HG02943 (cell line): Measurements from ENCODE around the gene ELK3.

Experiments used
- ATAC-seq: cut with Tn5 transposase; IDR thresholded peaks from one replicate; pipeline ENCODE4 v1.9.1; 2021; ENCODE audit warnings: mild to moderate bottlenecking, low read depth, moderate library complexity; ENCODE audit not compliant: unreplicated experiment

The ELK3 gene

DNA sequence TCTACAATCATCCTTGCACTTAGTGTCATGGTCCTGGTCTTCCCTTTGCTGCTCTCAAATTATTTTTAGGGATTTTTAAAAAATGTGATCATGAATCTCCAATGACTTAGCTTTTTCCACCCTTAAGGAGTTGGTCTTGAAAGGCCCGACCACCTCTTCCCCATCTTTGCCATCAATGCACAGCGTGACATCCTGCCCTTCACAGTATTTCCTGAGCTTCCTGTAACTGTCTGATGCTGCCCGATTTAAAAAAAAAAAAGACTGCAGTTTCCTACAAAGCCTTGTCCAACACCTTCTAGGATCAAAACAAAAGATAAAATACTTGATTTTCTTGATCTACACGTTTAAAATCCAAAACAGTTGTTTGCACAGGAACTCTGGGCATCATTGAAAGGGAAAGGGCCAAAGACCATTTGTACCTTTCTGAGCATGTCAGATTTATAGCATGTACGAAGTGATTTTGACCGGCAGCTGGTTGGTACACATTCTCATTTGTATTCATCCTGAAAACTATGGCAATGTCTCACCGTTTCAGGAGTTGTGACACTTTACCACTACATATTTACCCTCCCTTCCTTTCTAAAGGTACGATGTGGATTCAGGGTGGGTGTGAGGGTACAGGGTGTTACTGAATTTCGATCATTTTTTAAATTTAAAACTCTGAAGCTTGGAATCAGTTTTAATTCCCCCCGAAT lies 7.4 kb upstream of the ELK3 start:
- no peak for ATAC-seq

DNA sequence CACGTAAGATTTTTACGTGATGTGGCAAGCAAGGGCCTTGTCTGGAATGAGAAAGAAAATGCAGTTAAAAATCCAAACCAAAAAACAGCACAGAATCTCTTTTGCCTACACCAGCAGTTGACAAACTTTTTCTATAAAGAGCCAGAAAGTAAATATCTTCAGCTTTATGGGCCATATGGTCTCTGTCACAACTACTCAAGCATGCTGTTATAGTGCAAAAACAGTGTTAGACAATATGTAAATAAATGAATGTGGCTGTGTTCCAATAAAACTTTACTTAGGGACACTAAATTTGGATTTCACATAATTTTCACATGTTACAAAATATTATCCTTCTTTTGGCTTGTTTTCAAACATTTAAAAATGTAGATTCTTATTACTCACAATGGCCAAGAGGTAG lies 6.2 kb upstream of the ELK3 start:
- no peak for ATAC-seq

DNA sequence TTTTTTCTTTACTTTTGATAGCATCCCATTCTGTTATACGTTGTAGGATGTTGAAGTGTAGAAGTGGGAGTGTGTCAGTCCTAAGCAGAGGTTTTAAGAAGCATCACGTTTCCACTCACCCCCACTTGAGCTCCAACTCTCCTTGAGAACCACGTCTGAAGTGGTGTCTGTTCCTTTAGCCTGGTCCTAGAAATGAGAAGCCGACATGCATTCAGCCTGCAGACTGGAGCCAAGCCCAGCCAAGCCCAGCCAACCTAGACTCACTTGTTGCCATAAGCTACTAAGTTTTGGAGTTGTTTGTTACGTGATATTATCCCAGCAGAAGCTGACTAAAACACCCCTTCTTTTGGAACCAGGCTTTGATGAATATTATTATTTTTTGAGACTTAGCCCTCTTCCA lies 4.4 kb upstream of the ELK3 start:
- no peak for ATAC-seq

DNA sequence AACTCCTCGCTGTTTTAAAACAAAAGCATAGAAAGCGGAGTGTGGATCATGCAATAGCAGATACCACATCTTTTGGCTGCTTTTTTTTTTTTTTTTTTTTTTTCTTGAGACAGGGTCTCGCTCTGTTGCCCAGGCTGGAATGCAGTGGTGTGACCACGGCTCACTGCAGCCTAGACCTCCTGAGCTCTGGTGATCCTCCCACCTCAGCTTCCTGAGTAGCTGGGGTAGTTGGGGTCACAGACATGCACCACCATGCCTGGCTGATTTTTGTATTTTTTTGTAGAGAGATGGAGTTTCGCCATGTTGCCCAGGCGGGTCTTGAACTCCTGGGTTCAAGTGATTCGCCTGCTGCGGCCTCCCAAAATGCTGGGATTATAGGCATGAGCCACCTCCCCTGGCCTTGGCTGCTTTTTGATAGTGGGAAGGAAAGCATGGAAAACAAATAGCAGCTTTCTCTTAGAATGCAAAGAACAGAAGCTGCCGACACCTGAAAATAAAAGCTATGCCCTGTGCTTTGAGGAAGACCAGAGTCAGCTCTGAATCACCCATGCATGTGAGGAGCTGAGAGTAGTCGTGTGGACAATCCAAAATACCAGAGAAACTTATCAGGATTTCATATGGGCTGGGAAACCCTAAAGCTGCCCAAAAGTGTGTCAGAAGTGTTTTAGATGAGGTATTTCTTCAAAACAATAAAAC lies 3.6 kb upstream of the ELK3 start:
- ATAC-seq: no peak

DNA sequence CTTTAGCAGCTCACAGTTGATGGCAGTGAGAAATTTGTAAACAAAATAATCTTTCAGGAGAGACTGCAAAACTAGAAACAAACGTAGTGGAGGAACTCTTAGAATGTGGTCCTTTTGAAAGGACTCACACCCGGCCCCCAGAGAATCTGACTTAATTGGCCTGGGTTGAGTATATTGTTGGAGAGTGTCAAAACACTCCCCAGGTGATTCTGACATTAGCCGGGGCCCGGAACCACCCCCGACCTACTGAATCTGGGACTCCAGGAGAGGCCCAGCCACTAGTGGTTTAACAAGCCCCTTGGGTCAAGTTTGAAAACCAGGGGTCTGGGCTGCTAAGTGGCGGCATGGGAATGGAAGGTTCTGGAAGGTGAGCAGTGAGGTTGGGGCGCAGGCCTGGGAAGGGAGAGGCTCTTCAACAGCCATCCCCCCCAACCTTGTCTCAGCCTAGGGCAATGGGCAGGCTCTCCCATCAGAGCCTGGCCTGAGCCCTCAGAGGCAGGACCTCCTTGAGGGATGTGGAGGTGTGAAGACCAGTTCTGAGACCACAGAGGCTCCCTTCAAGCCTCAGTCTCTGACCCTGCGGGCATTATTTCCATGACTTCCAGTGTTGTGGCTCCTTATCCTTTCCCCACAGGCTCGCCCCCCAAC lies 1.1 kb upstream of the ELK3 start:
- no peak for ATAC-seq

DNA sequence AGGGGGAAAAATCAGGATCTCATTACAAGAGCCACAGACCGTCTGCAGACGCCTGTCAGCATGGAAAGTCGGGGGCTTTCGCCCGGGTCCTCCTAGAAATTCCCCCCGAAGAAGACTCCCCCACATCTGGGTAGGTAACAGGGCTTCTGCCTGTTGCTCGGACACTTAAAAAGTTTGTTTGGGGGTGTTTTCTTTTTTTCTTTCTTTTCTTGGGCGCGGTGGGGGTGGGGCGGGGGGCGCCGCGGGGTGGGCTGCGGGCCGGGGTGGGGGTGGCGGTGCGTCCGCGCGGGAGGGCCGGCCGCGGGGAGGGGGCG lies 358 bp downstream of the ELK3 start:
- ATAC-seq: no peak

DNA sequence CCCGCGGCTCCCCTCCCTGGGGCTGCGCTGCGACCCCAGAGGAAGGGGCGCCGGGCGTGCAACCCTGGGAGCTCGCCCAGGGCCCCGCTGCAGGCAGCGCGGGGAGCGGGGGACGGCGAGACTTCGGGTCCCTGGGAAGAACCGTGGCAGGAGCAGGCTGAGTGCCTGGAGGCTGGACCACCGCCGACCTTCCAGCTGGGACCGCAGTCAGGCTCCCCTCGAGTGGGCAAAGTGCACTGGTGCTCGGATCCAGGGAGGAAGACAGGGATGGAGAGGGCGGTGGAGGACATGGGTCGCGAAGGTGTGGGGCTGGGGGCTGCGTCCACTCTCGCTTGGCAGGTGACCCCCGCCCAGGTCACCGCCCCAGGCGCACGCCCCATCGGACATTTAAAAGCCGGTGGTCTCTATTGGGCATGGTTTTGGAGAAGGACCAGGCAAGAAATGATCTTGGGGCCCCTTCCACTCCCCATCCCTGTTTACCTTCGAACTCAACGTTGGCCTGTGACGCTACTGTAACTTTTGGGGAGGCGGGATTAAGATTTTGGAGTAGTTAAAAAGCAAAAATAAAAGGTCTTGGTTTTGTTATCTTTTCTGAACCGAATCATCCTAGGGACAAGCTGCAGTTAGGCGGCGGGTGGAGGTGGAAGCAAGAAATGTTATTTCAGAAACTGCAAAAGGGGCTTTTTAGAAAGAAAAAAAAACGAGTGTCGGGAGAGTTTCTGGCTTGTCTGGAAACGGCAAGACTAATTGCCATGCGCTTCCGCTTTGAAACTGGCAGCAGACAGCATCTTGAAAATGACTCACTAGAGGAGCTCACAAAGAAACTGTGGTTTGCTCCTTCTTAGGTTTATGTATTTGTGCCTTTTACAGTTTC lies 1.0 kb downstream of the ELK3 start:
- peak; percentile 84 for ATAC-seq

DNA sequence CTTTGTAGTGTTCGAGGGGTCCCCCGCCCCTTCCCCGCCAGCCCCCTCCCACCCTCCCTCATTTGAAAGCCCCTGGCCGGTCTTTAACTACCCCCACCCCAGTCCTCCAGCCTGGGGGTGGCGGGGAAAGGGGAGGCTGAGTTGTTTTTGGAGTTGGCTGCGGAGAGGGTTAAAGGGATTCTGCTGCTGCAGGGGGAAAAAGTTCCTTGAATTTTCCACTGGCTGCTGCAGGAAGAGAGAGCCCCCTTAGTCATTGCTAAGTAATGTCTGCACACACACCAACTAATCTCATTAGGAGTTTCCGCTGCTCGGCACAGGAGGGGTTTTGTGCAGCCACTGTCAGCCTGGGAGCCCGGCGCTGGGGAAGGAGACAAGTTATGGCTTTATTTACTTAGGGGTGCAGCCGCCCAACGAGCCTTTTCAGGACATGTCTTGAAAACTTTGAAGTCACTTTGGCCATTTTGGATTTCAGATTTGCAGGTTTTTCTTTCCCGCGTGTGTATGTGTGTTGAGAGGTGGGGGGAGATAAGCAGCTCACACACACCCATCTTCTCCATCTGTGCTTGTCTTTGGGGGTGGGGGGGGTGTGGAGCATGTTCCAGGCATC lies 1.8 kb downstream of the ELK3 start:
- no peak for ATAC-seq

DNA sequence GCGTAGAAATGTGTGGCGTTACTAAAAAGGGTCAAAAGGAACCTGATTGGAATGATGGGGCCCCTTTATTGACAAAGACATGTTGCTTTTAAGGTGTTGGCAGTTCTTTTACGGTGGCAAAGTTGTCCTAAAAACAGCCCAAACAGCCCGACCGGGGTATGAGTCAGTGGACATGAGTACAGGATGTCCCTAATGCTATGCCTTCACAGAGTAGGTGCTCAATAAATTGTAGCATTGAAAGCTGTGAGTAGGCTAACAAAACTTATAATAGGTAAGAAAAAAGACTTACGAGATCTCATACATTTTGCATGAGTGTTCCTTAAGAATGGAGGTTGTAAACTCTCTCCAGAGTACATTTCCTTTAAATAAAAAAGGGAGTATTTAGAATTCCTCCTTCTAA lies 2.6 kb downstream of the ELK3 start:
- ATAC-seq: no peak

DNA sequence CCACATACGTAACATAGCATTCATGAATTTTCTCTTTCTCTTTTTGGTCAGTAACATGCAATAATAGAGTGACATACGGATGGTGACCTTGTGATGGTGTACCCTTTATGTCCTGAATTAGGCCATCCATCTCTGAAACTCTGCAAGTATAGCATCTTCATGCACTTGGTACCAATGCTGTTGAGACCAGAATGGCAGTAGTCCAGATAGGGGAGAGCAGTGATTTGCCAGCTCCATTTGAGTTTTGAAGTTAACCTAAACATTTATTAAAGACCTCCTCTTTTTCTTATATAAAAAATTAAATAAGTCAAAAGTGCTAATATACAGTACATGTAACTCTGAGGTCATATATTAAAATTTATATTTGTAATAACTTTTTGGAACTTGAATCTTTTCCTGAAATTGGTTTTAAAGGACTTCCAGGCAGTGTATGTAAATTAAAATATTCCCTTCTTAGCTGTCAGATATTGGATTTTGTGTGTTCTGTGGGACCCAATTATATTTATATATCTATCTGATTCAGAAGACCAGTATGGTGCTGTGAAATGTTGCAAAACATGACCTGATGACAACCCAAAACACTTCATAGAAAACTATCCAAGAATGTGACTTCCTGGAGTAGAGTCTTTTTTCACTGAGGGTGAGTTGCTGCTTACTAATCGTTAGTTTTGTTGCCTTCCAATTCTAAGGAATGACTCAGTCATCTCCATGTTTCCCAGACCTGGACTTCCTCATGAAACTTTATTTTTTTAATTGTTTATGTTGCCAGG lies 3.5 kb downstream of the ELK3 start:
- ATAC-seq: no peak

DNA sequence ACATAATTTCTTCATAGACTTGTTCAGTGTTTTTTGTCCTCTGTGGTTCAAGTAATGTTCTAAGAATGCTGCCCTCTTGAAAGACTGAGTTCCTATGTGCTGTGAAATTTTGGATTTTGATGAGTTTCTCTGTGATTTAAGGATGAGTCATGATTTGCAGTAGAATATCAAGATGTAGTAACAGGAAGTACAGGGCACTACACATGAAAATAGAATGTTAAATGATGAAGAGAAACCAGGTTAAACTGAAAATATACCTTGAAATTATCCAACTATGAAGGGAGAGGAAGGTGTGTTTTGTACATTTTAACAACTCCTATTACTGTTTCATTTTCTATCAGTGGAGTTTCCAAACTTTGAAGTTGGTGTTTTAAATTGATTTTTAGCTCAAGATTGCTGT lies 4.8 kb downstream of the ELK3 start:
- no peak for ATAC-seq

DNA sequence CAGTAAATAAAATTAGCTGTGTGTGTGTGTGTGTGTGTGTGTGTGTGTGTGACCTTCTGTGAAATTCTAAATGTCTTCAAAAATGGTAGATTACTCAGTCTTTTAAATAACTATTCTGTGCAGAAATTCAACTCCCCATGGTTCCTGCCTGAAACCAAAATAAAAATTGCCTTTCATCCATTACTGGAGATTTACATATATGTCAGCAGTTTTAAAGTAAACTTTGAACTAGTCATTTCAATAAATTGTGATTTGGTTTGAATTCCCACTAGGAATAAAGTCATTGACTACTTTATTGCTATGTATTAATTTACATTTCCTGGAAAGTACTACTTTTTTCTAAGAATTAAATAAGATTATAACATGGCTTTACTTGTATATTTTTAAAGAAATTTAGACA lies 5.3 kb downstream of the ELK3 start:
- ATAC-seq: no peak

DNA sequence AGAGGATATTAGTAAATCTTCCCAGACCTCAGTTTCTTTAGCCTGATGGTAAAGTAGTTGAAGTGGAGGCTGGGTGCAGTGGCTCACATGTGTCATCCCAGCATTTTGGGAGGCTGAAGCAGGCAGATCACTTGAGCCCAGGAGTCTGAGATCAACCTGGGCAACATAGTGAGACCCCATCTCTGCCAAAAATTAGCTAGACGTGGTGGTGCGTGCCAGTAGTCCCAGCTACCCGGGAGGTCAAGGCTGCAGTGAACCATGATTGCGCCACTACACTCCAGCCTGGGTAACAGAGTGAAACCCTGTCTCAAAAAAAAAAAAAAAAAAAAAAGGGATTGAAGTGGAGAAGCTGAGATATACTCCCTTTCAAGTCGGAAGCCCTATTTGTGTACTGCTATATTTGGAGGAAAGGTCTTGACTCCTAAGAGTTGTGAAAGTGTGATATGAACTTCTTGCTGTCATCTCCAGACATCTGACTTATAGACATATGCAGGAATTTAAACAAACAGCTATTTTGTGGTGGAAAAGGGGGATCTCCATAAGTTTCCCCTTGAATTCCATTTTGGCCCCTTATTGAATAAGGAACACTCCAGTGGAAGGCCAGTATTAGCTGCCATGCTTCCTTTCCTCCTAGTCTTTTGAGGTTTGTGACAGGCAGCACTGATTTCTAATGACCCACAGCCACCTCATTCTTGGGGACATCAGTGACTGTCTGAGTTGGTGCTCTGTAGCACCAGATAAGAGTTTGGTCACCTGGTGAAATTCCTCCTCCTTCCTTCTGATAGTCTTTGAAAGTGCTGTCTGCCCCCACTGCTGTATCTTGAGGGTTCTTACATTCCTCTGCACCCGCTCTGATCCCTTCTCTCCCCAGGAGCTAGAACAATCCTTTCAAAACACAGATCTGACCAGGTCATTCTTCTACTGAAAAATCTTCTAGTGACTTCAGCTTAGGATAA lies 7.4 kb downstream of the ELK3 start:
- no peak for ATAC-seq

DNA sequence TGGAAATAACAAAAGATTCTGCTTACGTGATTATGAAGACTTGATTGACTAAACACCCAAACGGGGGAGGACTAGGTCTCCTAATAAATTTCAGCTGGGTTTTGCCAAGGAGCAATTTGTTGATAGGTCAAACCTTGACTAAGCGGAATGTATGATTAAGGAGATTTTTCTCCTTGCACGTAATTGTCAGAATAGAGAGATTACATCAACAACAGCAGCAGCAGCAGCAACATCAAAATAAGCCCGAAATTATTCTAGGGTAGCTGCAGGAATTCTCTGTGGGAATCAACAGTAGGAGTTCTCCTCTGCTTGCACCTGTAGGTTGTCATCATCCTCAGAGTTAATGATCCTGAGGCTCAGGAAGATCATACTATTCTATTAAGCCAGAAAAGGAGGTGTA lies 10.2 kb downstream of the ELK3 start:
- no peak for ATAC-seq

DNA sequence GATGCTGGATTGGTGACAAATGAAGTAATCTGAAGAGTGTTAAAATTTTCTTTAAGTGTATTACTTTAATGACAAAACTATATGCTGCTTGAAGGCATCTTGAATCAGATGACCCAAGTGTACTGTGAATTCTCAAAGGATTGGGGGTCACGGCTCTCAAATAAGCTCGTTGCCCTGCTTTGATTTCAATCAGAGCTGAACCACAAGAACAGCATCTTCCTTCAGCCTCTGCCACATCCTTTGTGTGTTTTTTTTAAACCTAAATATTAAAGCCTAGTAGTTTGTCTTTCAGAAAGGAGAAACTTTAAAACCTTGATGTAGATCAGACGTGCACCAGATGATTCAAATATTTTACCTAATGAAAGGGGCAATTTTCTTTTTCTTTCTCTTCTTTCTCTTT lies 11.7 kb downstream of the ELK3 start:
- no peak for ATAC-seq

DNA sequence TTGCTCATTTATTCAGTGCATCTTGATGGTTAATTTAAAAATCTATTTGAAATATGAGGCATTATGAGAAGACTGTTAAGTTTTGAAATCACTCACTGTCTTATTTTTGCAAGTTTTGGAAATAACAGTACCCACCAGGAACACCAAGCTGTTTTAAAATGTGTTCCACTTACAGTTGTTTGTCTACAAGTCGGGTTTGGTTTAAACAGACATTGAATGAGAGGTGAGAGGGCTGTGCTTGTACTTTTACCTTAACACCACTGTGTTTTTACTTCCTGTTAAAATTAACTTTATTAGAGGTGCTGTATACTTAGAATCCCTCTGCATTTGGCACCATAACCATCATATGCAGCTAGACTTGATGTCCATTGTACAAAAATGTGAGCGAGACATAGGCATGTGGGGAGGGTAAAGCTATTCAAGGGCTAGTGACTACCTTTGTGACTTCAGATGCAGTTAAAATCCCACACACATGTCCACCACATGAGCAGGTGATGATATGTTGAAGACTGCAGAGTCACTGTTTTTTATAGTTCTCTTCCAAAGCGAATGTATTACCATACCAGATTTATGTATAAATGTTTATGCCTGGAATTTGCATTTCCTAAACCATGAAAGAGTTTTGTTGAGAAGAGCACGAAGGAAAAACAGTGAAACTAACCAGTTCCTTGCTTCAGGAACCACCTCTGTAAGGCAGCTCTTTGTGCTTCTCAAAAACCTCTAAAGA lies 12.9 kb downstream of the ELK3 start:
- ATAC-seq: no peak

DNA sequence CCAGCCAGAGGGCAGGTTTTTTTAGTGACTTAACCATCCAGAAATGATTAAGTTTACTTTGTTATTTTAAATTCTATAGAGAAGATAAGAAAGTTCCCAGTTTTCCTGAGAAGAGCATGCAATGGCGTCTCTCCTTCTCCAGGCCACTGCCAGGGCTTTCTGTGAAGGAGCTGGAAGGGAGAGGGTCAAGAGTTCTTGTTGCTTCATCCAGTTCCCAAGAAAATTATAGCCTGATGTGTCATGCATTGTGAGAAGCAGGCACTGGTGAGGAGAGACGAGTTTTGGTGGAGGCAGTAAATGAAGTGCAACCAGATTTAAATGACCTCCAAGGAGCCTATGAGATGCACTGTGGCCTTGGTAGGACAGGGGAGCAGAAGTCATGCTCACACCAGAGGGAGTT lies 14.2 kb downstream of the ELK3 start:
- no peak for ATAC-seq

DNA sequence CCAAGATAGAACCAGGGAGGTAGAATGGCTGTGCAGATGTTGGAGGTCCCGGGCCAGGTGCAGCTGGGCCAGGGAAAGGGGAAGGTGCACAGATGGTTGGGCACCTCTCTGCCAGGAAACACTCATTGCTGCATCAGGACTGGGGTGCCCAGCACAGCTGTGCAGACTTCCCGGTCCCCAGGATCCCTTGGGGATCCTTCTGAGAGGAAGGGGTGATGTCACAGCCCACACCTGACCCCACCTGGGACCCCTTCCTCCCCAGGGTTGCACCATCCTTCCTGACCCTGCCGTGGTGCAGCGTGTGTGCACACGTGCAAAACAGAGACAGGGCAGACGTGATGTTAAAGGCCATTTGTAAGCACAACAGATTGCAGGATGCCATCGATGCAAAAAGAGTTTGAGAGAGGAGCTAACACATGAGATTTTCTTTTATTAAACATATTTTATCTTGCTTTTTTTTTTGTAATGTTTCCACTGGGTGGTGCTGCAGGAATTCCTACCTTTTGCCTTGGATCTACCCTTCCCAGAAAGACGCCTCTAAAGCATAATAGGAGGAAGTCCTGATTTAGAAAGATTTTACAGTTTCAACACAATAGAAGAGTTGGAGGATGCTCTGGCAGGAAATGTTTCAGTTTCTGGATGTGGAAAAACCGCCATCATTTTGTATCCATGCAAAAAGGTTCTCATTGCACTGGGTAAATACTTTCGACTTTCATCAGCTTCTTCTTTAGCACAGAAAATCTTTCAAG lies 14.8 kb downstream of the ELK3 start:
- no peak for ATAC-seq
